ENCODE measurements around the gene SPATA17.

- TF ChIP-seq CTCF (IDR thresholded peaks at IDR 0.05) (no peak), POLR2A (IDR thresholded peaks at IDR 0.05) (no peak)
These were observed 139.8 kb downstream of the SPATA17 start for GRCh38 chr1:217770918-217771317.
